H9 (cell line): ENCODE measurements around the gene STIL. TPM values are rescaled to one million over a fixed set of nuclear protein-coding genes. Genes with fewer than 3 reads are reported as not detected.

Experiments used
- DNase-seq: peaks from one replicate; pipeline ENCODE4 v3.0.0-alpha.2; 2017
- H2AFZ ChIP-seq: one replicate; pipeline ENCODE4 v1.6.1; 2013; ENCODE audit warnings: mild to moderate bottlenecking, low read length, control low read depth, moderate library complexity
- H2AK5ac ChIP-seq: 2 replicates; pipeline ENCODE4 v1.6.1; 2013; ENCODE audit warnings: low read length, control low read depth, mixed read lengths; ENCODE audit not compliant: insufficient read length
- H2BK120ac ChIP-seq: one replicate; pipeline ENCODE4 v1.6.1; 2013; ENCODE audit warnings: low read depth, mild to moderate bottlenecking, low read length, control low read depth, inconsistent platforms; ENCODE audit not compliant: poor library complexity, severe bottlenecking
- H2BK12ac ChIP-seq: 2 replicates; pipeline ENCODE4 v1.6.1; 2013; ENCODE audit warnings: low read length, control low read depth, mixed read lengths, low read depth; ENCODE audit not compliant: insufficient read length
- H2BK15ac ChIP-seq: 2 replicates; pipeline ENCODE4 v1.6.1; 2013; ENCODE audit warnings: low read depth, low read length, control low read depth
- H2BK20ac ChIP-seq: one replicate; pipeline ENCODE4 v1.6.1; 2013; ENCODE audit warnings: low read depth, mild to moderate bottlenecking, low read length, control low read depth, inconsistent platforms; ENCODE audit not compliant: poor library complexity, severe bottlenecking
- H2BK5ac ChIP-seq: 2 replicates; pipeline ENCODE4 v1.6.1; 2013; ENCODE audit warnings: low read length, control low read depth, mixed read lengths; ENCODE audit not compliant: insufficient read length
- H3K14ac ChIP-seq: 2 replicates; pipeline ENCODE4 v1.6.1; 2013; ENCODE audit warnings: low read length, control low read depth; ENCODE audit not compliant: insufficient read depth
- H3K18ac ChIP-seq: 2 replicates; pipeline ENCODE4 v1.6.1; 2013; ENCODE audit warnings: low read depth, mild to moderate bottlenecking, mixed read lengths, low read length, control low read depth; ENCODE audit not compliant: insufficient read length
- H3K23ac ChIP-seq: 2 replicates; pipeline ENCODE4 v1.6.1; 2013; ENCODE audit warnings: low read length, control low read depth, mixed read lengths, low read depth; ENCODE audit not compliant: insufficient read length
- H3K23me2 ChIP-seq: 2 replicates; pipeline ENCODE4 v1.6.1; 2013; ENCODE audit warnings: low read depth, mild to moderate bottlenecking, mixed read lengths, low read length, control low read depth; ENCODE audit not compliant: insufficient read length, poor library complexity, severe bottlenecking
- H3K27ac ChIP-seq: 2 replicates; pipeline ENCODE4 v1.5.1; 2013; ENCODE audit warnings: low read length, control low read depth, mixed read lengths, low read depth; ENCODE audit not compliant: insufficient read length
- H3K27me3 ChIP-seq: 2 replicates; pipeline ENCODE4 v1.6.1; 2013; ENCODE audit warnings: low read length, control low read depth, inconsistent platforms; ENCODE audit not compliant: insufficient read depth
- H3K4ac ChIP-seq: 2 replicates; pipeline ENCODE4 v1.6.1; 2013; ENCODE audit warnings: low read depth, mild to moderate bottlenecking, control low read depth, inconsistent platforms, low read length, moderate library complexity
- H3K4me1 ChIP-seq: 2 replicates; pipeline ENCODE4 v1.6.1; 2013; ENCODE audit warnings: low read length, control low read depth, inconsistent platforms; ENCODE audit not compliant: insufficient read depth
- H3K4me2 ChIP-seq: 2 replicates; pipeline ENCODE4 v1.6.1; 2013; ENCODE audit warnings: low read length, control low read depth, mixed read lengths; ENCODE audit not compliant: insufficient read length, insufficient read depth
- H3K56ac ChIP-seq: 2 replicates; pipeline ENCODE4 v1.6.1; 2013; ENCODE audit warnings: low read depth, mild to moderate bottlenecking, mixed read lengths, low read length, control low read depth; ENCODE audit not compliant: insufficient read length
- H3K79me1 ChIP-seq: 2 replicates; pipeline ENCODE4 v1.6.1; 2013; ENCODE audit warnings: low read depth, mild to moderate bottlenecking, moderate library complexity, low read length, control low read depth, inconsistent platforms; ENCODE audit not compliant: insufficient read depth, poor library complexity, severe bottlenecking
- H3K79me2 ChIP-seq: 2 replicates; pipeline ENCODE4 v1.6.1; 2013; ENCODE audit warnings: low read length, control low read depth, inconsistent platforms; ENCODE audit not compliant: insufficient read depth
- H3K9ac ChIP-seq: 2 replicates; pipeline ENCODE4 v1.6.1; 2013; ENCODE audit warnings: low read length, control low read depth, mixed read lengths; ENCODE audit not compliant: insufficient read length; ENCODE audit errors: extremely low read depth
- H3K9me3 ChIP-seq: one replicate; pipeline ENCODE4 v1.6.1; 2013; ENCODE audit warnings: low read depth, low read length, inconsistent platforms; ENCODE audit not compliant: control insufficient read depth
- H3T11ph ChIP-seq: one replicate; pipeline ENCODE4 v1.6.1; 2013; ENCODE audit warnings: mild to moderate bottlenecking, low read length, control low read depth, inconsistent platforms
- H4K20me1 ChIP-seq: one replicate; pipeline ENCODE4 v1.6.1; 2013; ENCODE audit not compliant: control insufficient read depth, insufficient read length, insufficient read depth
- H4K5ac ChIP-seq: 2 replicates; pipeline ENCODE4 v1.6.1; 2013; ENCODE audit warnings: low read depth, mild to moderate bottlenecking, mixed read lengths, low read length, control low read depth; ENCODE audit not compliant: insufficient read length
- H4K8ac ChIP-seq: replicated peaks from 2 replicates; pipeline ENCODE4 v1.6.1; 2013; ENCODE audit warnings: low read length, control low read depth, mixed read lengths, low read depth; ENCODE audit not compliant: insufficient read length
- H4K91ac ChIP-seq: 2 replicates; pipeline ENCODE4 v1.6.1; 2013; ENCODE audit warnings: low read depth, mild to moderate bottlenecking, moderate library complexity, mixed read lengths, low read length, control low read depth; ENCODE audit not compliant: insufficient read length
- H3K27ac Mint-ChIP-seq, 3 experiments: 2 replicates in 2 of 3; 3 replicates in 1 of 3; pipeline ENCODE4 v1.8.0; 2020 to 2021; ENCODE audit warnings: mixed read lengths in 3 of 3, mild to moderate bottlenecking in 1 of 3, moderate library complexity in 1 of 3
- H3K27me3 Mint-ChIP-seq: 2 replicates; pipeline ENCODE4 v1.8.0; 2021; ENCODE audit warnings: low read depth, mild to moderate bottlenecking, moderate library complexity, mixed read lengths
- H3K36me3 Mint-ChIP-seq, 3 experiments: 2 replicates in 2 of 3; 3 replicates in 1 of 3; pipeline ENCODE4 v1.8.0; 2020 to 2021; ENCODE audit warnings: low read depth in 3 of 3, mixed read lengths in 3 of 3; ENCODE audit not compliant: insufficient read depth in 1 of 3
- H3K4me1 Mint-ChIP-seq, 2 experiments: 2 replicates each; pipeline ENCODE4 v1.8.0; 2020; ENCODE audit warnings: mixed read lengths in 2 of 2
- H3K4me3 Mint-ChIP-seq, 2 experiments: 2 replicates in 1 of 2; 3 replicates in 1 of 2; pipeline ENCODE4 v1.8.0; 2020 to 2021; ENCODE audit warnings: mild to moderate bottlenecking in 2 of 2, mixed read lengths in 2 of 2, moderate library complexity in 1 of 2
- H3K9me3 Mint-ChIP-seq, 2 experiments: 2 replicates in 1 of 2; 3 replicates in 1 of 2; pipeline ENCODE4 v1.8.0; 2020; ENCODE audit warnings: mild to moderate bottlenecking in 2 of 2, mixed read lengths in 2 of 2, moderate library complexity in 1 of 2
- WGBS: extraction: QIAGEN DNeasy Blood & Tissue Kit; methylation state at CpG from one replicate; pipeline ENCODE4 v1.1.7; 2013; ENCODE audit warnings: missing lambda C conversion rate, low lambda C conversion rate, mixed read lengths; ENCODE audit not compliant: insufficient read length; ENCODE audit errors: extremely low coverage; 5-methylcytosine and 5-hydroxymethylcytosine counted together
- total RNA-seq: library from RNA; stranded (reverse); gene quantifications from 2 replicates; pipeline ENCODE4 v1.2.1, GENCODE V29; 2021
- TF ChIP-seq, protein P1 (sequence below): fragments of 200-600 bp; sonication (generic); conservative IDR thresholded peaks from 3 replicates; pipeline ENCODE4 v1.8.0; 2021; ENCODE audit warnings: antibody characterized with exemption, mild to moderate bottlenecking

STIL gene
- total RNA-seq, 1 experiment from 2014 or later, result 26.6 TPM

DNA sequence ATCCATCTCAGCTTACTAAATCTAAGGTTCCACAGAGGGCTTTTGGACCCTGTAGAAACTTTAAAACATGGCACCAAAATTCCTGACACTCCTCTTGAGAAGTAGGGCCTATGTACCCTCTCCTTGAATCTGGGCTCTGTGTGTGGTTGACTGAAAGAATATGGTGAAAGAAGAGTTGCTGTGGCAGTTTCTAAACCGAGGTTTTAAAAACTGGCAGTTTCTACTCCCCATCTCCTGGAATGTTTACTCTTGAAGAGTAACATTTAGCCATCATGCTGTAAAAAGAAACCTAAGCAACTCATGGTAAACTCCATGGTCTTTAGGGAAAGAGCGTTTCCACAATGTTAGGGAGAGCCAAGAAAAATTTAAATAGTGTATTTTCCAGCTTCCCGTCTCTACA lies 15.0 kb upstream of the STIL start:
- Histone ChIP-seq H3T11ph (no peak overlapping the region), H3K18ac (no peak overlapping the region), H2BK5ac (no peak overlapping the region), H2AFZ (no peak overlapping the region), H3K14ac (no peak overlapping the region), H3K4ac (no peak overlapping the region), H4K20me1 (no peaks in the 10 kb centered on the region), H4K8ac (no peak overlapping the region), H3K79me1 (no peaks in the 10 kb centered on the region), H2BK20ac (no peak overlapping the region), H3K79me2 (no peaks in the 10 kb centered on the region), H4K91ac (no peak overlapping the region), H2BK15ac (no peak overlapping the region), H3K27me3 (no peaks in the 10 kb centered on the region), H3K4me2 (no peak overlapping the region), H2BK12ac (no peak overlapping the region), H2BK120ac (no peak overlapping the region), H4K5ac (no peak overlapping the region), H3K9ac (no peak overlapping the region), H3K23ac (no peak overlapping the region), H3K56ac (no peak overlapping the region), H3K4me1 (peaks cover 2% of the 10 kb centered on the region; the same call in 1 of the 2 replicates), H3K23me2 (peaks cover 4% of the 10 kb centered on the region), H2AK5ac (no peak overlapping the region), H3K27ac (no peak overlapping the region), H3K9me3 (no peaks in the 10 kb centered on the region)
- Mint-ChIP-seq H3K36me3 (no peaks in the 10 kb centered on the region), H3K4me1 (peaks cover 0 to 3% of the 10 kb centered on the region in 2 experiments; a peak in 2 of 4 replicates), H3K27ac (no peak overlapping the region), H3K9me3 (no peaks in the 10 kb centered on the region), H3K27me3 (no peaks in the 10 kb centered on the region), H3K4me3 (no peak overlapping the region)
- TF ChIP-seq, protein P1, sequence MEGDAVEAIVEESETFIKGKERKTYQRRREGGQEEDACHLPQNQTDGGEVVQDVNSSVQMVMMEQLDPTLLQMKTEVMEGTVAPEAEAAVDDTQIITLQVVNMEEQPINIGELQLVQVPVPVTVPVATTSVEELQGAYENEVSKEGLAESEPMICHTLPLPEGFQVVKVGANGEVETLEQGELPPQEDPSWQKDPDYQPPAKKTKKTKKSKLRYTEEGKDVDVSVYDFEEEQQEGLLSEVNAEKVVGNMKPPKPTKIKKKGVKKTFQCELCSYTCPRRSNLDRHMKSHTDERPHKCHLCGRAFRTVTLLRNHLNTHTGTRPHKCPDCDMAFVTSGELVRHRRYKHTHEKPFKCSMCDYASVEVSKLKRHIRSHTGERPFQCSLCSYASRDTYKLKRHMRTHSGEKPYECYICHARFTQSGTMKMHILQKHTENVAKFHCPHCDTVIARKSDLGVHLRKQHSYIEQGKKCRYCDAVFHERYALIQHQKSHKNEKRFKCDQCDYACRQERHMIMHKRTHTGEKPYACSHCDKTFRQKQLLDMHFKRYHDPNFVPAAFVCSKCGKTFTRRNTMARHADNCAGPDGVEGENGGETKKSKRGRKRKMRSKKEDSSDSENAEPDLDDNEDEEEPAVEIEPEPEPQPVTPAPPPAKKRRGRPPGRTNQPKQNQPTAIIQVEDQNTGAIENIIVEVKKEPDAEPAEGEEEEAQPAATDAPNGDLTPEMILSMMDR, result no peak
- DNase-seq, result no peak
- no CpG with 5 or more reads among the region's 3 CpGs for WGBS
